SK-N-SH treated with all-trans-retinoic acid at 6 μM for 48 hours (cell line): Measurements from ENCODE around the gene DENND5A.

Experiments used
- ATAC-seq: fragments of 200-7000 bp; cut with Tn5 transposase; 3 replicates; pipeline ENCODE4 v1.9.1; 2020; ENCODE audit warnings: mild to moderate bottlenecking, moderate library complexity
- ARNTL ChIP-seq: fragments of 450-650 bp; formaldehyde crosslinking; IDR thresholded peaks from 2 replicates; pipeline ENCODE4 v1.5.0; 2020; ENCODE audit warnings: low read depth, mild to moderate bottlenecking, moderate library complexity, borderline replicate concordance
- BACH2 ChIP-seq: fragments of 250-450 bp; sonication (Bioruptor Pico); IDR thresholded peaks from 2 replicates; pipeline ENCODE4 v1.9.0; 2021; ENCODE audit warnings: mild to moderate bottlenecking, borderline replicate concordance
- CREB5 ChIP-seq: fragments of 250-450 bp; sonication (Bioruptor Pico); IDR thresholded peaks from 2 replicates; pipeline ENCODE4 v1.5.1; 2020; ENCODE audit warnings: low read depth, mild to moderate bottlenecking, moderate library complexity
- ESRRG ChIP-seq: fragments of 250-450 bp; sonication (Bioruptor Pico); IDR thresholded peaks from 2 replicates; pipeline ENCODE4 v1.6.1; 2021; ENCODE audit warnings: mild to moderate bottlenecking
- GLIS3 ChIP-seq: fragments of 250-450 bp; sonication (Bioruptor Pico); IDR thresholded peaks from 2 replicates; pipeline ENCODE4 v1.5.0; 2020; ENCODE audit warnings: mild to moderate bottlenecking, moderate library complexity
- ISL1 ChIP-seq: fragments of 250-450 bp; sonication (Bioruptor Pico); IDR thresholded peaks from 2 replicates; pipeline ENCODE4 v2.1.2; 2022; ENCODE audit warnings: mild to moderate bottlenecking, moderate library complexity
- OSR1 ChIP-seq: fragments of 250-450 bp; sonication (Bioruptor Pico); IDR thresholded peaks from 2 replicates; pipeline ENCODE4 v1.8.0; 2022; ENCODE audit warnings: moderate library complexity, mild to moderate bottlenecking, inconsistent platforms
- SNAI2 ChIP-seq: fragments of 250-450 bp; sonication (Bioruptor Pico); IDR thresholded peaks from 2 replicates; pipeline ENCODE4 v1.5.0; 2020; ENCODE audit warnings: mild to moderate bottlenecking, moderate library complexity
- TCF4 ChIP-seq: fragments of 250-450 bp; sonication (Bioruptor Pico); IDR thresholded peaks from 2 replicates; pipeline ENCODE4 v1.8.0; 2021; ENCODE audit warnings: mild to moderate bottlenecking, moderate library complexity, borderline replicate concordance
- TOX ChIP-seq: fragments of 250-450 bp; sonication (Bioruptor Pico); IDR thresholded peaks from 2 replicates; pipeline ENCODE4 v1.8.0; 2021; ENCODE audit warnings: mild to moderate bottlenecking, moderate library complexity, borderline replicate concordance
- TSHZ2 ChIP-seq: fragments of 250-450 bp; sonication (Bioruptor Pico); IDR thresholded peaks from 2 replicates; pipeline ENCODE4 v1.5.0; 2020; ENCODE audit warnings: mild to moderate bottlenecking, moderate library complexity
- ZC3H10 ChIP-seq: fragments of 250-450 bp; sonication (Bioruptor Pico); IDR thresholded peaks from 2 replicates; pipeline ENCODE4 v1.5.1; 2021; ENCODE audit warnings: mild to moderate bottlenecking, moderate library complexity
- ZFP3 ChIP-seq: fragments of 250-450 bp; sonication (Bioruptor Pico); IDR thresholded peaks from 2 replicates; pipeline ENCODE4 v1.5.0; 2020; ENCODE audit warnings: mild to moderate bottlenecking, moderate library complexity
- ZNF565 ChIP-seq: fragments of 450-650 bp; formaldehyde crosslinking; conservative IDR thresholded peaks from 2 replicates; pipeline ENCODE4 v1.5.0; 2020; ENCODE audit warnings: low read depth, mild to moderate bottlenecking, moderate library complexity
- ZNF70 ChIP-seq: fragments of 450-650 bp; formaldehyde crosslinking; IDR thresholded peaks from 2 replicates; pipeline ENCODE4 v1.5.0; 2020; ENCODE audit warnings: mild to moderate bottlenecking, moderate library complexity
- ZNF8 ChIP-seq: fragments of 450-650 bp; formaldehyde crosslinking; IDR thresholded peaks from 2 replicates; pipeline ENCODE4 v1.5.0; 2020; ENCODE audit warnings: mild to moderate bottlenecking, moderate library complexity
- TF ChIP-seq, protein P1 (sequence below): fragments of 250-450 bp; sonication (Bioruptor Pico); IDR thresholded peaks from 2 replicates; pipeline ENCODE4 v1.5.1; 2021; ENCODE audit warnings: mild to moderate bottlenecking, moderate library complexity
- TF ChIP-seq, protein P2 (sequence below): fragments of 250-450 bp; sonication (Bioruptor Pico); IDR thresholded peaks from 2 replicates; pipeline ENCODE4 v1.8.0; 2020; ENCODE audit warnings: mild to moderate bottlenecking, moderate library complexity, borderline replicate concordance
- TF ChIP-seq, protein P3 (sequence below): fragments of 250-450 bp; sonication (Bioruptor Pico); IDR thresholded peaks from 2 replicates; pipeline ENCODE4 v1.8.0; 2021; ENCODE audit warnings: low read depth, mild to moderate bottlenecking, moderate library complexity, borderline replicate concordance

DENND5A gene

GRCh38 chr11:9141186-9141585 lies 124.0 kb downstream of the DENND5A start:
- ATAC-seq = no peak
- TF ChIP-seq ZC3H10 = no peak
- no peak for TF ChIP-seq ISL1 (CRISPR knock-in tag)
- no peak for TF ChIP-seq TSHZ2 (CRISPR knock-in tag)
- no peak for TF ChIP-seq SNAI2 (CRISPR knock-in tag)
- no peak for TF ChIP-seq TCF4 (CRISPR knock-in tag)
- TF ChIP-seq BACH2 (CRISPR knock-in tag) = no peak

DNA sequence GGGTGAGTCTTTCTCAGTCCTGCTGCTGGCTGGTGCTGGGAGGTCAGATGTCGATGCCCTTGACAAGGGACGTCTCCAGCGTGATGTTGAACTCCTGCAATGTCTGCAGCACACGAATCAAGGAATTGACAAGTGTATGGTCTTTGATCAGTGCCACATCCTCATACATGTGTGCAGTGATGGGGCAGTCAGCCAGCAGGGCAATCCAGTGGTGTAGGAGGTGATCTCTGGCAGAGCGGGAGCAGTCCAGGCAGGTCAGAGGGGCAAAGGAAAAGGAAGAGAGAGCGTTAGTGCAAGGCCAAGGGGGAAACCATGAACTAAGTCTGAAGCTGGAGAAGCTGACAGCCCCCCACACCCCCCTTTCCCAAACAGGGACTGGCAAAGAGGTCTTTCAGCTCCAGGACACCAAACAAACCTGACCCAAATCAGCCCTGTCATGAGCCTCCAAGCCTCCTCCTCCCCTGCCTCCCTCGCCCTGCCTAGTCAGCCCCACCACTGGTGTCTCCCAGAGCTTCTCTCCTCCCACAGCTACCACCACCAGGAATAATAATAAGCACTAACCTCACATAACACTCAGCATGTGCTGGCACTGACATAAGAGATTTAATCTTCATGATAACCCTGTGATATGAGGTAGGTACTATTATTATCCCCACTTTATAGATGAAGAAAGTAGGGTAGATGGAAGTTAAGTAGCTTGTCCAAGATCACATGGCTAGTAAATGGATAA lies 125.4 kb downstream of the DENND5A start:
- TF ChIP-seq ZNF565 (CRISPR knock-in tag) = no peak
- TF ChIP-seq ESRRG = no peak
- TF ChIP-seq ZNF70 (CRISPR knock-in tag) = no peak
- no peak for TF ChIP-seq OSR1
- no peak for TF ChIP-seq GLIS3 (CRISPR knock-in tag)
- no peak for TF ChIP-seq ZFP3
- TF ChIP-seq CREB5 (CRISPR knock-in tag) = no peak
- TF ChIP-seq, protein P1, sequence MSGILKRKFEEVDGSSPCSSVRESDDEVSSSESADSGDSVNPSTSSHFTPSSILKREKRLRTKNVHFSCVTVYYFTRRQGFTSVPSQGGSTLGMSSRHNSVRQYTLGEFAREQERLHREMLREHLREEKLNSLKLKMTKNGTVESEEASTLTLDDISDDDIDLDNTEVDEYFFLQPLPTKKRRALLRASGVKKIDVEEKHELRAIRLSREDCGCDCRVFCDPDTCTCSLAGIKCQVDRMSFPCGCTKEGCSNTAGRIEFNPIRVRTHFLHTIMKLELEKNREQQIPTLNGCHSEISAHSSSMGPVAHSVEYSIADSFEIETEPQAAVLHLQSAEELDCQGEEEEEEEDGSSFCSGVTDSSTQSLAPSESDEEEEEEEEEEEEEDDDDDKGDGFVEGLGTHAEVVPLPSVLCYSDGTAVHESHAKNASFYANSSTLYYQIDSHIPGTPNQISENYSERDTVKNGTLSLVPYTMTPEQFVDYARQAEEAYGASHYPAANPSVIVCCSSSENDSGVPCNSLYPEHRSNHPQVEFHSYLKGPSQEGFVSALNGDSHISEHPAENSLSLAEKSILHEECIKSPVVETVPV (CRISPR knock-in tag) = no peak
- TF ChIP-seq ISL1 (CRISPR knock-in tag) = no peak
- TF ChIP-seq TOX = no peak
- TF ChIP-seq, protein P2, sequence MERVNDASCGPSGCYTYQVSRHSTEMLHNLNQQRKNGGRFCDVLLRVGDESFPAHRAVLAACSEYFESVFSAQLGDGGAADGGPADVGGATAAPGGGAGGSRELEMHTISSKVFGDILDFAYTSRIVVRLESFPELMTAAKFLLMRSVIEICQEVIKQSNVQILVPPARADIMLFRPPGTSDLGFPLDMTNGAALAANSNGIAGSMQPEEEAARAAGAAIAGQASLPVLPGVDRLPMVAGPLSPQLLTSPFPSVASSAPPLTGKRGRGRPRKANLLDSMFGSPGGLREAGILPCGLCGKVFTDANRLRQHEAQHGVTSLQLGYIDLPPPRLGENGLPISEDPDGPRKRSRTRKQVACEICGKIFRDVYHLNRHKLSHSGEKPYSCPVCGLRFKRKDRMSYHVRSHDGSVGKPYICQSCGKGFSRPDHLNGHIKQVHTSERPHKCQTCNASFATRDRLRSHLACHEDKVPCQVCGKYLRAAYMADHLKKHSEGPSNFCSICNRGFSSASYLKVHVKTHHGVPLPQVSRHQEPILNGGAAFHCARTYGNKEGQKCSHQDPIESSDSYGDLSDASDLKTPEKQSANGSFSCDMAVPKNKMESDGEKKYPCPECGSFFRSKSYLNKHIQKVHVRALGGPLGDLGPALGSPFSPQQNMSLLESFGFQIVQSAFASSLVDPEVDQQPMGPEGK (CRISPR knock-in tag) = no peak
- no peak for ATAC-seq

GRCh38 chr11:9138612-9139579 lies 126.3 kb downstream of the DENND5A start:
- TF ChIP-seq ARNTL (no peak), ZNF565 (CRISPR knock-in tag) (no peak), ZNF8 (CRISPR knock-in tag) (no peak), ESRRG (no peak), ZFP3 (no peak), CREB5 (CRISPR knock-in tag) (no peak), ZNF70 (CRISPR knock-in tag) (no peak), ISL1 (CRISPR knock-in tag) (no peak), TOX (no peak), SNAI2 (CRISPR knock-in tag) (no peak)
- TF ChIP-seq, protein P3, sequence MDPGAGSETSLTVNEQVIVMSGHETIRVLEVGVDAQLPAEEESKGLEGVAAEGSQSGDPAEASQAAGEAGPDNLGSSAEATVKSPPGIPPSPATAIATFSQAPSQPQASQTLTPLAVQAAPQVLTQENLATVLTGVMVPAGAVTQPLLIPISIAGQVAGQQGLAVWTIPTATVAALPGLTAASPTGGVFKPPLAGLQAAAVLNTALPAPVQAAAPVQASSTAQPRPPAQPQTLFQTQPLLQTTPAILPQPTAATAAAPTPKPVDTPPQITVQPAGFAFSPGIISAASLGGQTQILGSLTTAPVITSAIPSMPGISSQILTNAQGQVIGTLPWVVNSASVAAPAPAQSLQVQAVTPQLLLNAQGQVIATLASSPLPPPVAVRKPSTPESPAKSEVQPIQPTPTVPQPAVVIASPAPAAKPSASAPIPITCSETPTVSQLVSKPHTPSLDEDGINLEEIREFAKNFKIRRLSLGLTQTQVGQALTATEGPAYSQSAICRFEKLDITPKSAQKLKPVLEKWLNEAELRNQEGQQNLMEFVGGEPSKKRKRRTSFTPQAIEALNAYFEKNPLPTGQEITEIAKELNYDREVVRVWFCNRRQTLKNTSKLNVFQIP (CRISPR knock-in tag) = no peak
- TF ChIP-seq, protein P2 (CRISPR knock-in tag) = no peak
- TF ChIP-seq, protein P1 (CRISPR knock-in tag) = no peak
- ATAC-seq = peak; percentile 69
